Activated T-cell treated with anti-CD3 and anti-CD28 coated beads for 4 hours (primary cell): ENCODE results near the gene TYK2.
"Not testable (repeated sequence)": the region's sequence is repeated elsewhere in the genome, so short reads cannot be mapped to it uniquely, and the experiment has no call there.

Source experiments
- DNase-seq: peaks from one replicate; pipeline ENCODE4 v3.0.0-alpha.2; 2020

The TYK2 gene

GRCh38 chr19:10407096-10407495 is 26.7 kb upstream of the TYK2 start:
- DNase-seq, result no peak

GRCh38 chr19:10406191-10406590 is 25.8 kb upstream of the TYK2 start:
- no peak for DNase-seq

GRCh38 chr19:10404888-10405820 is 24.8 kb upstream of the TYK2 start:
- DNase-seq, result no peak

GRCh38 chr19:10403137-10404021 is 23.0 kb upstream of the TYK2 start, which contains the start of gene CDC37:
Gene CDC37, minus strand, starts transcription at chr19:10403542. Its CDS starts 63 bp downstream, at chr19:10403479.
- peak; percentile 98 for DNase-seq

- DNase-seq, result no peak
Measured at GRCh38 chr19:10402441-10403038, 22.2 kb upstream of the TYK2 start.

GRCh38 chr19:10399878-10400277 is 19.5 kb upstream of the TYK2 start:
- DNase-seq, result no peak

- not testable (repeated sequence) for DNase-seq
Measured at GRCh38 chr19:10399340-10399739, 19.0 kb upstream of the TYK2 start.

- no peak for DNase-seq
Measured at GRCh38 chr19:10398819-10399218, 18.4 kb upstream of the TYK2 start.

- no peak for DNase-seq
Measured at GRCh38 chr19:10395917-10396316, 15.5 kb upstream of the TYK2 start.

GRCh38 chr19:10395436-10395835 is 15.1 kb upstream of the TYK2 start:
- DNase-seq, result no peak

- DNase-seq, result no peak
Measured at GRCh38 chr19:10395003-10395402, 14.6 kb upstream of the TYK2 start.

GRCh38 chr19:10393137-10393536 is 12.8 kb upstream of the TYK2 start:
- no peak for DNase-seq

- no peak for DNase-seq
Measured at GRCh38 chr19:10392120-10392519, 11.7 kb upstream of the TYK2 start.

- peak; percentile 62 for DNase-seq
Measured at GRCh38 chr19:10390652-10391286, 10.4 kb upstream of the TYK2 start.

- no peak for DNase-seq
Measured at GRCh38 chr19:10389863-10390262, 9.5 kb upstream of the TYK2 start.

- peak; percentile 86 for DNase-seq
Measured at GRCh38 chr19:10388957-10389356, 8.6 kb upstream of the TYK2 start.

- DNase-seq, result no peak
Measured at GRCh38 chr19:10384580-10384979, 4.2 kb upstream of the TYK2 start.

- DNase-seq, result not testable (repeated sequence)
Measured at GRCh38 chr19:10383223-10383499, 2.8 kb upstream of the TYK2 start.

- DNase-seq, result no peak
Measured at GRCh38 chr19:10379880-10380312, 476 bp downstream of the TYK2 start.

GRCh38 chr19:10378124-10378523 is 2.2 kb downstream of the TYK2 start:
- DNase-seq, result no peak

- not testable (repeated sequence) for DNase-seq
Measured at GRCh38 chr19:10377140-10377640, 3.2 kb downstream of the TYK2 start.

- no peak for DNase-seq
Measured at GRCh38 chr19:10374931-10375330, 5.4 kb downstream of the TYK2 start.

- DNase-seq, result no peak
Measured at GRCh38 chr19:10372690-10373089, 7.7 kb downstream of the TYK2 start.
